ENCODE results near the gene NENF.

The NENF gene

DNA sequence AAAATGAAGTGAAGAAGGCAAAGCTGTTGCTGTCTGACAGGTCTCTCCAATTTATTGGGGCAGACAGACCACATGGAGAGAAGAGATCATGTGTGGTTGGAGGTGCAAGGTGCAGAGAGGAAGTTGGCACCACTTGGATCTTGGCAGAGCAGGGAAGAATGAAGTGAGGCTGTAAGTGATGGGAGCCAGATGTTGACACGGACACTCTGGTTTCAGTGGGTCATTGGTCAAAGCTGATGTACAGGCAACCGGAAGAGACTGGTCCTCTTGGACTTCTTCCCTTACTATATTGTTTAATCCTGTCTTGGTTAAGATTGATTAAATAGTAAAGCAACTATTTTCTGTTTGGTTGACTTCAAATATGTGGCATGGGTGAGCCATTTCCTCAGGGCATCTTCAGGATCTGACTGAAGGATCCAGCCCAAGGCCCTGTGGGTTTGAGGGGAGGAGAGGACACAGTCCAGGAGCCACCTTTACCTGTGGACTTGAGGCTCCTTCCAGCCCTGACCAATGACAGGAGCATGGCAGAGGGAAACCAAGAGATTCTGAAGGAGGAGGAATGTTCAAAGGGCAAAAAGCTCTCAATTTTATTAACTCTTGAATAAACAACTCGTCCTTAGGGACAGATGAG, 49.4 kb downstream of the NENF start:
- no peak for DNase-seq (ENCODE audit: low spot score)

- no peak for DNase-seq (ENCODE audit: low spot score)
Measured at GRCh38 chr1:212482637-212483441, 50.1 kb downstream of the NENF start.

- no peak for DNase-seq (ENCODE audit: low spot score)
Measured at GRCh38 chr1:212484701-212485570, 52.2 kb downstream of the NENF start.

GRCh38 chr1:212485571-212485912, 52.8 kb downstream of the NENF start:
- no peak for DNase-seq (ENCODE audit: low spot score)

DNA sequence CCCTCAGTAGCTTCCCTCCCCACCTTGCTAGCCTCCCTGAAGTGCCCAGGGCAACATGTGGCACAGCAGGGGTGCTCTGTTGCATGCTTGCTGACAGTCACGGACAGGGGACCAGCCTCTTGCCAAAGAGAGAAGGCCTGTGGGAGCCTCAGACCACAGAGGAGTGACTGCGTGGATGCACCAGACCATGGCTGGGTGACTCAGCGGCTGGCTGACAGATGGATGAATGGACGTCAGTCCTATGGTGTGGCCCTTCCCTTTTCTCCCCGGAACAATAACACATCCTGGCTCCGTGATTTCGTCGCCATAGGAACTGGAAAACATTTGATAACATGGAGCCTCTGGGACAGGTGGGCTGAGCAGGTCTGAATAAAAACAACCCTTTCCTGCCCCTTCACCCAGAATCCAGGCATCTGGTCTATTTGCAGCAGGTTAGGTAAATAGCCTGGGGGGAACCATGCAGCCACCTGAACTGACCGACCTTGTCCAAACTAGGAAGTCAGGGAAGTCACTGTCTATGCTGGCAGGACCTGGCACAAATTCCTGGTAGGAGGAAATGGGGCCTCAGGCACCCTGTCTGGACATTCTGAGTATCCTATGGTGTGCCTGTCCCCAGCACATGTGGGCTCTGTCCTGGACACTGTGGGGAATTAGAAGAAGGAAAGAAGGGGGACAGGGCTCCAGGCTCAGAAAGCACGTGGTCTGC, 53.3 kb downstream of the NENF start:
- no peak for DNase-seq (ENCODE audit: low spot score)

DNA sequence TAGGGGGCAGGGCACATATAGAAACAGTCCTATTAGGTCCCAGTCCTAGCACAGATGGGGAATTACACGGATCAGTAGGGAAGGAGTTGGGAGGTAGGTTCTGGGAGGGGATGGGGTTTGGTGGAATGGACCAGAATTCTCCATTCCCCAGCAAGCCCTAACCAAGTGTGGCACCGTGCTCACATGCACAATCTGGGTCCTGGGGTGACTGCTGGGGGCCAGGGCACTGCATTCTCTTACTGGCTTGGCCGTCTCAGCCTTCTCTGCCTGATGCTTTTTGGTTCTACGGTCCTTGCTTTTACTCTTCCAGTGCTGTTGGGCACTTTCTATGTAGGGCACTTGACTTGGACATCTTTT, 53.9 kb downstream of the NENF start:
- DNase-seq (ENCODE audit: low spot score): no peak

DNA sequence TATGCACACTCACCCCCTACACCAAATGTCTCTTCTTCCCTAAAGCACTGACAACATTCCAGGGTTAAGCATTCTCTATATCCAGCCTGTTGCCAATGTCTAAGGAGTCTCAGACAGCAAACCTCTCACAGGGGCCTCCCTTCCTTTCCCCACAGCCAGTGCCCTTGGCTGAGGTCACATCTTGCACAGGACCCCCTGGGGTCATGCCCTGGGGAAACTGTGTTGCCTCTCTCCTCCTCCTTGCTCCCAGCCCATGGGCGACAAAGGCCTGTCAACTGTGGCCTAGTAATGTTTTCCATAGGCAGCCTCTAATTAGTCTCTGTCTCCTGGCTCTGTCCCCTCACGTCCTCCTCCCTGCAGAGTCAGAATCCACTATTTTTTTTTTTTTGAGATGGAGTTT, 54.6 kb downstream of the NENF start:
- no peak for DNase-seq (ENCODE audit: low spot score)

DNA sequence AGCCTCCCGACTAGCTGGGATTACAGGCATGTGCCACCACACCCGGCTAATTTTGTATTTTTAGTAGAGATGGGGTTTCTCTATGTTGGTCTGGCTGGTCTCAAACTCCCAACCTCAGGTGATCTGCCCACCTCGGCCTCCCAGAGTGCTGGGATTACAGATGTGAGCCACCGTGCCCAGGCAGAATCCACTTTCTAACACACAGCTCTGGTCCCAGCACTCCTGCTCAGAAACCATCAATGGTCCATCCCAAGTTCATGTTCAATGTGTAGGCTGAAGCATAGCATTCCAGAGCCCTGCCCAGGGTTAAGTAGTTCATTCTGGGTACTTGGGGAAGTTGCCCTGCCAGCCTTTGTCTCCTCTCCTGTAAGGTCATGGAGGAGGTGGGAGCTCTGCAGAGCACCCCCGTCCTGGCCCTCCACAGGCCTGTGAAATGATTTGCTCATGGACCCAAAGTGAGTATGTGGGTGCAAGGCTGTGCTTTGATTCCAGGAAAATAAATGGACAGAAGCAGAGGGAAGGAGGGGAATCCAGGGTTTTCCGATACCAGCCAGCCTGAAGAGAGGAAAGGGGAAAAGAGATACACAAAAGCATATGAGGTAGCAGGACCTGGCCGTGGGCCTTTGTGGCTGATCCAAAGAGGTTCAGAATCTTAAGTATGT, 55.2 kb downstream of the NENF start:
- DNase-seq (ENCODE audit: low spot score): no peak

GRCh38 chr1:212488436-212489283, 55.9 kb downstream of the NENF start:
- no peak for DNase-seq (ENCODE audit: low spot score)

GRCh38 chr1:212489284-212489859, 56.7 kb downstream of the NENF start:
- no peak for DNase-seq (ENCODE audit: low spot score)

DNA sequence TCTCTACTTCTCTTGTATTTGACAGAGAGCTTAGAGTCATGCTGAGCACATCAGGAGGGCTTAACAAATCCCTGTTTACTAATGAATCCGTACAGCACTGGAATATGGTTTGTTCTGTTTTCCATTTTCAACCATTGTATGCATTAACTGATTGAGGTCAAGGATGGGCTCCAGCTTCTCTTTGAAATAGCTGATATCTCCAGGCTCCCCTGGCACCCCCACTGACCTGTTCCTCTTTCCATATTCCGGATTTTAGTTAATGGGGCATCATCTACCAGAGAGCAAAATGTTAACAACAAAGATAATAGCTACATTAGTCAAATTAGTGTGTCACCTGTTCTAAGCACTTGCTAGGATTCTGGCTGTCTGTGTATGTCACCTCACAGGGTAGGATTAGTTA, 57.6 kb downstream of the NENF start:
- no peak for DNase-seq (ENCODE audit: low spot score)

DNA sequence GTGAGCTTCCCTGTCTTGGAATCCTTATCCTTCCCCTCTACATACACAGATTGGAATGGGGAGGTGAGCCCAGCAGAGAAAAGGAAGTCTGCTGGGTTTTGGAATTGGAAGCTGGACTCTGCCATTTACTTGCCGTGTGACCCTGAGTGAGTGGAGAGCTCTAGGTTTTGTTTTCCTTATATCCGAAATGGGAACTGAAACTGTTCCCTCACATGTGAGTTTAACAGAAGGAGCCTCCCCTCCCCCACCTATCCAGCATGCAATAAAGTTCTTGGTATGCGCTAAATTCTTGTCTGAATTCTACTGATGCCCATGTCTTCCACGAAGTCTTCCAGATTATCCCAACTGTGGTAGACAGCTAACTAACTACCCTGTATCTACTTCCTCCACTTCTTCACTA, 58.7 kb downstream of the NENF start:
- DNase-seq (ENCODE audit: low spot score): no peak
